Heart right ventricle (tissue), 16 donors: ENCODE measurements around the gene TEAD1. TPM values are rescaled to one million over a fixed set of nuclear protein-coding genes. Genes with fewer than 3 reads are reported as not detected.

Experiments used
- ATAC-seq, 8 donors: fragments of 200-7000 bp; cut with Tn5 transposase; one replicate each; pipeline ENCODE4 v1.9.1; 2020; ENCODE audit warnings: mild to moderate bottlenecking in 8 of 8, moderate library complexity in 8 of 8, moderate number of reproducible peaks in 1 of 8
- DNase-seq, 2 donors: peaks; one replicate each; pipeline ENCODE4 v3.0.0-alpha.2; 2020
- H3K27ac ChIP-seq, 10 donors: fragments of 200-600 bp; sonication (generic) in 2 of 10; one replicate each; pipeline versions ENCODE4 v1.5.0 to v1.8.0; 2020 to 2022; ENCODE audit warnings: mild to moderate bottlenecking in 3 of 10
- H3K27me3 ChIP-seq, 7 donors: fragments of 200-600 bp; one replicate each; pipeline ENCODE4 v1.8.0; 2021 to 2022; ENCODE audit warnings: mild to moderate bottlenecking in 2 of 7
- H3K36me3 ChIP-seq, 9 donors: fragments of 200-600 bp; sonication (generic) in 1 of 9; one replicate each; pipeline versions ENCODE4 v1.5.0 to v1.8.0; 2020 to 2022; ENCODE audit warnings: mild to moderate bottlenecking in 2 of 9
- H3K4me1 ChIP-seq, 9 donors: fragments of 200-600 bp; sonication (generic) in 1 of 9; one replicate each; pipeline versions ENCODE4 v1.5.0 to v1.8.0; 2020 to 2022; ENCODE audit warnings: mild to moderate bottlenecking in 4 of 9
- H3K4me3 ChIP-seq, 10 donors: fragments of 200-600 bp; sonication (generic) in 2 of 10; one replicate each; pipeline versions ENCODE4 v1.5.0 to v1.8.0; 2020 to 2022; ENCODE audit warnings: mild to moderate bottlenecking in 7 of 10, moderate library complexity in 2 of 10
- H3K9me3 ChIP-seq, 11 donors: fragments of 200-600 bp in 10 of 11; sonication (generic) in 2 of 11; one replicate each; pipeline versions ENCODE4 v1.5.0 to v1.8.0; 2013 to 2022; ENCODE audit warnings: mild to moderate bottlenecking in 2 of 11, control low read depth in 1 of 11, moderate library complexity in 1 of 11
- WGBS, 2 donors: extraction: QIAGEN DNeasy Blood & Tissue Kit; methylation state at CpG; one replicate each; pipeline ENCODE4 v1.1.7; 2013; ENCODE audit warnings: inconsistent platforms in 1 of 2; 5-methylcytosine and 5-hydroxymethylcytosine counted together
- intact Hi-C, 10 donors: fragments of 100-400 bp; cut with DNase I; formaldehyde crosslinking; loops; one replicate each; pipeline versions ENCODE4 v1.11.1 to v1.14.2; 2022
- polyA plus RNA-seq, 2 donors: library from polyadenylated mRNA; stranded (reverse); fragments of 200-250 nt; gene quantifications; one replicate each; pipeline ENCODE4 v1.2.3, GENCODE V29; 2013
- total RNA-seq, 10 donors: library from RNA; stranded (reverse); fragmentation: NEBNext Ultra II Directional in 3 of 10; extraction: Animal tissue kit (Norgen Biotek cat#: 25700) in 3 of 10; gene quantifications; one replicate each; pipeline versions ENCODE4 v1.2.1 to v1.2.4, GENCODE V29; 2021 to 2023
- TF ChIP-seq, protein P1 (sequence below), 9 donors: fragments of 200-600 bp; sonication (generic) in 2 of 9; IDR thresholded peaks; one replicate each; pipeline versions ENCODE4 v1.5.0 to v1.8.0; 2021 to 2022; ENCODE audit warnings: antibody characterized with exemption in 9 of 9, mild to moderate bottlenecking in 5 of 9, moderate library complexity in 1 of 9
- donor health status: Arrhythmogenic right ventricular cardiomyopathy.
- donor health status: ischemic (EF 13 %, LVEDD 7.1; RV severe dilation, severe dysfunction).
- donor health status: healthy with polysubstance abuse.
- donor health status: DM: no; HTN: yes; CAD: no.
- donor health status: DM: no; HTN: no; CAD: no.
- donor health status: ischemic (EF 25% LVEDD 6.9; RV normal size, moderate dysfunction).
- donor health status: ischemic (EF 25% LVEDD 5.7; RV mildly dilated, moderate dysfunction).
- donor health status: healthy.
- donor health status: DM: yes; HTN: yes; CAD: no.
- donor health status: Ischemic cardiomyopathy.
- donor health status: ischemic (EF 35%, LVEDD 5.7; RV mildly dilated, moderate dysfunction).
- donor health status: nonischemic (EF 11% LVEDD 7.7; RV severe dilation, severe dysfunction).
- donor health status: DM: yes; HTN: yes; CAD: no.
- donor health status: PGD.
- donor health status: ischemic (EF 29% LVEDD 5.4; RV normal size, mild dysfunction).
- donor health status: nonischemic (EF 23%, LVEDD 6.1; RV moderate dilation, normal function).

TEAD1 gene
- total and polyA plus RNA-seq, 12 donors = 12.7 to 138 (median 116) TPM

DNA sequence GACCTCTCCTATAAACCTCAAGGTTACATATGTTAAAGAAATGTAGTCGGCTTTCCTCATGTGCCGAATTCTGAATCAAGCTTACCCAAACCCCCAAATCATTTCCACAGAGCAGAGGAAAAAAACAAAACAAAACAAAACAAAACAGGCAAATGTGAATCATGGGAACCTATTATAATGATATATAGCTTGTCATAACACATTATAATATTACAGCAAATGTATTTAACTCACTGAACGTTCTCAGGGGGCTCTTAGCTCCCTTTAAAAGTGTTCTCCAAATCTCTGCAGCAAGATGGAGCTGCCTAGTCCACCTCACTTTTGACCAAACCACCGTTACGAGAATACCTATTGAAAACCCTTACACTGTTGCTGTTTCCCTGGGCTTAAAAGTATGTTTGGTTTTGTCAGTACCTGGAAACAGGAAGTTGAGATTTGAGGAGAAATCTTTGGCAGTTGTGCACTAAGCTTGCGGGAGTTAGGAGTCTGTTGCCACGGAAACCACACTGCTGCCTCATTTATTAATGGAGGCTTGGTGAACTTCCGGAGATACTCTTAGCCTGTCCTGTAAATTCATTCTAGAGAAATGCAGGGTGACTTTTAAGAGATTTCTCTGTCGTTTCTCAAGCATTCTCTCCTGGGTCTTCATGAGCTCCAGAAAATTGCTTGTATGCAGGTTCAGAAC lies 167.9 kb downstream of the TEAD1 start:
- Histone ChIP-seq H3K4me1 (peaks cover 20 to 60% (median 42%) of the 10 kb centered on the region in 9 donors), H3K9me3 (no peaks in the 10 kb centered on the region), H3K36me3 (no peaks in the 10 kb centered on the region), H3K27ac (no peak overlapping the region), H3K4me3 (no peak overlapping the region), H3K27me3 (no peaks in the 10 kb centered on the region)
- TF ChIP-seq, protein P1, sequence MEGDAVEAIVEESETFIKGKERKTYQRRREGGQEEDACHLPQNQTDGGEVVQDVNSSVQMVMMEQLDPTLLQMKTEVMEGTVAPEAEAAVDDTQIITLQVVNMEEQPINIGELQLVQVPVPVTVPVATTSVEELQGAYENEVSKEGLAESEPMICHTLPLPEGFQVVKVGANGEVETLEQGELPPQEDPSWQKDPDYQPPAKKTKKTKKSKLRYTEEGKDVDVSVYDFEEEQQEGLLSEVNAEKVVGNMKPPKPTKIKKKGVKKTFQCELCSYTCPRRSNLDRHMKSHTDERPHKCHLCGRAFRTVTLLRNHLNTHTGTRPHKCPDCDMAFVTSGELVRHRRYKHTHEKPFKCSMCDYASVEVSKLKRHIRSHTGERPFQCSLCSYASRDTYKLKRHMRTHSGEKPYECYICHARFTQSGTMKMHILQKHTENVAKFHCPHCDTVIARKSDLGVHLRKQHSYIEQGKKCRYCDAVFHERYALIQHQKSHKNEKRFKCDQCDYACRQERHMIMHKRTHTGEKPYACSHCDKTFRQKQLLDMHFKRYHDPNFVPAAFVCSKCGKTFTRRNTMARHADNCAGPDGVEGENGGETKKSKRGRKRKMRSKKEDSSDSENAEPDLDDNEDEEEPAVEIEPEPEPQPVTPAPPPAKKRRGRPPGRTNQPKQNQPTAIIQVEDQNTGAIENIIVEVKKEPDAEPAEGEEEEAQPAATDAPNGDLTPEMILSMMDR (IDR thresholded peaks at IDR 0.05) = no peak
- intact Hi-C loops = no loop called here
- ATAC-seq (peak in 2 of 8 donors; percentile 28 to 30), DNase-seq (no peak)
- WGBS, 2 donors = 38 to 51% methylated on average over 9 of the region's 9 CpGs

DNA sequence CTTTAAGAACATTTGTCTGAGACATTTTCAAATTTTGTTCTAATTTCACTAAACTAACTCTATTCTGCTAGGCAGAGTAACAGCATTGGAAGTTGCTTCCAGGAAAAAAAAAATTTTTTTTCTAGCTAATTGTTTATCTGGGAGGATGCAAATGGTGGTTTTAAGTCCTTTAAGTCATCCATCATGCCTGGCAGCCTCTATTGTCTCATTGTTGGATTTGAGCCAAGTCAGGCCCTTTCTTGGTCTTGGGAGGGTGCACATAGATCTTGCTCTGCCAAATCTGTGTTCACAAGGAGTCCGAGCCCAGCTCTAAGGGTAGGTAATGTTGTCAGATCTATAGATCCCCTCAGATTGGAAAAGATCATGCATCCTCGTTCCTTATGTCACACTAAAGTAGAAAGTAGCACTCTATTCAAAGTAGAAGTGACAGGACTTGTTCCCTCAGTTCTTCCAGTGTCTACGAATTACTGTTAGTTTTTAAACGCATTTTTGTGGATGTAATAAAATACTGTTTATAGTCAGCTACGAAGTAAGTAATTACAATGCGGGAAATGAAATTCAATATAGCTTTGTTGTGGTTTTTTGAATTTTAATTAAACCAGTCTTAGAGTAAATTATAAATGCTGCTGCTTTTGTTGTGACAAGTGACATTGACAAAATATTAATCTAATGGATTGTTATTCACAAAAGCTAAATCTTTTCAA lies 168.9 kb downstream of the TEAD1 start:
- H3K4me3 ChIP-seq = no peak overlapping the region
- TF ChIP-seq, protein P1 (IDR thresholded peaks at IDR 0.05) = no peak
- intact Hi-C loops = no loop called here
- no peaks in the 10 kb centered on the region for H3K27me3 ChIP-seq
- peak in 5 of 8 donors; percentile 7 to 49 (median 32) for ATAC-seq
- H3K27ac ChIP-seq = no peak overlapping the region
- no peaks in the 10 kb centered on the region for H3K36me3 ChIP-seq
- H3K9me3 ChIP-seq = no peaks in the 10 kb centered on the region
- H3K4me1 ChIP-seq = peaks cover 20 to 63% (median 43%) of the 10 kb centered on the region in 9 donors
- DNase-seq = no peak
- WGBS, 2 donors = 73 to 74% methylated on average over 6 of the region's 6 CpGs

DNA sequence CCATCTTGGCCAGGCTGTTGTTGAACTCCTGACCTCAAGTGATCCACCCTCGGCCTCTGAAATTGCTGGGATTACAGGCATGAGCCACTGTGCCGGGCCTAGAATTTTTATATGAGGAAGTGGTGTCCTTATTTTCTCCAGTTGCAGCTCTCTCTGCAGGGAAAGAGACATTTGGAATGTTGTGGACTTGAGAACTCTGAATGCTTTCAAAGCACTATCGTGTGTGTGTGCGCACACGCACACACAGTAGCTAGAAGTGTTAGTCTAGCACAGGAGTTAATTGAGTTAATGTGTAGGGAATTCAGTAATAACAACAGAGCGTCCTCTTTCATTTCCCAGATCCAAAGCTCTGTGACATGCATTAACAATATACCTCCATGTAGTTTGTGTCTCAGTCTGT lies 170.9 kb downstream of the TEAD1 start:
- TF ChIP-seq, protein P1 (IDR thresholded peaks at IDR 0.05) = no peak
- Histone ChIP-seq H3K4me3 (no peak overlapping the region), H3K4me1 (peaks cover 20 to 67% (median 46%) of the 10 kb centered on the region in 9 donors), H3K9me3 (no peaks in the 10 kb centered on the region), H3K27ac (peak overlapping the region in 1 of 10 donors; percentile 44), H3K36me3 (no peaks in the 10 kb centered on the region), H3K27me3 (no peaks in the 10 kb centered on the region)
- no peak for ATAC-seq
- no peak for DNase-seq
- WGBS, 2 donors = 84 to 89% methylated on average over 6 of the region's 6 CpGs
- intact Hi-C loops = no loop called here

DNA sequence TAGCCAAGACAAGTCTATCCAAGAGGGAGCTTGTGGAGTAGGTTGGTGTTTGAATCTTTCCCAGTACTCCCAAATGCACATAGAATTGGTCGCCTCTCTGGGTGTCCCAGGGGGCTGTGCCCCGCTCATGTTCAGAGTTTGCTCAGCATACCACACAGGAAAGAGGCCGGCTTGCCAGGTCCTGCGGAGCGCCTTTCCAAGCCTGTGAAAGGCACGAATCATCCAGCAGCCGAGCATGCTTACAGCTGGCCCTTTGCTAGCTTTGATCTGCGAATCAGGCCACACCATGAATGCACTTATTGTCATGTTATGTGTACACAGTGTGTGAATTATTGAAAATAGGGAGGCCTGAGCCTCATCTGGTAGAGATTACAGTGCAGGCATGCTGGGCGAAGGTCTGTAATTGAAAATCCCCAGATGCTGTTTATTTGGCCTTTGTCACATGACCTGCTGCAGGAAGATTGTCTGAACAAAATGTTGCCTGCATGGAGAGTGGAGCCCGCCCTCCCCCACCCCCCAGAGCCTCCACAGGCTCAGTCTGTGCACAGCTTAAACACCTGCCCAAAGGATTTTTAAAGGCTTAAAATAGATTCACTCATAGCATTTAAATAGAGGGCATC lies 171.6 kb downstream of the TEAD1 start:
- Histone ChIP-seq H3K9me3 (no peaks in the 10 kb centered on the region), H3K27me3 (no peaks in the 10 kb centered on the region), H3K36me3 (no peaks in the 10 kb centered on the region), H3K4me3 (no peak overlapping the region), H3K4me1 (peaks cover 20 to 62% (median 42%) of the 10 kb centered on the region in 9 donors), H3K27ac (peak overlapping the region in 8 of 10 donors; percentile 20 to 56 (median 30))
- peak in 7 of 8 donors; percentile 21 to 76 (median 61) for ATAC-seq
- TF ChIP-seq, protein P1 (IDR thresholded peaks at IDR 0.05) = no peak
- intact Hi-C loops = no loop called here
- WGBS, 2 donors = 28 to 43% methylated on average over 10 of the region's 10 CpGs
- peak in 1 of 2 donors; percentile 27 for DNase-seq
